COLO668 (cell line): ENCODE data around the gene ABITRAM.
"Not testable (repeated sequence)": the region's sequence is repeated elsewhere in the genome, so short reads cannot be mapped to it uniquely, and the experiment has no call there.

Experiments
- DNase-seq: peaks from one replicate; lab custom pipeline; 2025; ENCODE audit not compliant: unreplicated experiment; lab: John Stamatoyannopoulos, UW

ABITRAM gene

GRCh38 chr9:108924466-108924865 lies 9.7 kb upstream of the ABITRAM start:
- DNase-seq, result no peak

- DNase-seq, result no peak
Measured at GRCh38 chr9:108928386-108928785, 5.8 kb upstream of the ABITRAM start.

DNA sequence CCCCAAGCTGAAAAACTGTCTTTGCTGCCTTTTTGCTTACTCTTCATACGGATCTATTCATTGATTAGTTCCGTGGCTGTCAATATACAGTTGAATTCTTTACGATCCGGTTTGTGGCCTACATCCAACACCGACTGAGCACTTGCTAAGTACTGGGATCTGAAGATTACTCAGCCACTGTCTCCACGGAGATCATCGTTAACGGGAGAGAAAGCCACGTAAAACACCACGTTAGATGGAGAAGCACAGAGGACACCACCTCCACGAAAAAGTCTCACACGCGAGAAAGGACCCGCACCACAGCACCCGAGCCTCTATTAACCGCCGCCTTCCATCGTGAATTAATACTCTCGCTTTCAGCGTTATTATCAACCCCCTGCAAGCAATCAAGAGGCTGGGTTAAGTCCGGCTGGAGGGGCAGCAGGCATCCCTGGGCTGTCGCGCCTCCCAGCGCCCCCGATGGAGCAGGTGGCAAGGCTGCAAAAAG lies 926 bp upstream of the ABITRAM start:
- no peak for DNase-seq

DNA sequence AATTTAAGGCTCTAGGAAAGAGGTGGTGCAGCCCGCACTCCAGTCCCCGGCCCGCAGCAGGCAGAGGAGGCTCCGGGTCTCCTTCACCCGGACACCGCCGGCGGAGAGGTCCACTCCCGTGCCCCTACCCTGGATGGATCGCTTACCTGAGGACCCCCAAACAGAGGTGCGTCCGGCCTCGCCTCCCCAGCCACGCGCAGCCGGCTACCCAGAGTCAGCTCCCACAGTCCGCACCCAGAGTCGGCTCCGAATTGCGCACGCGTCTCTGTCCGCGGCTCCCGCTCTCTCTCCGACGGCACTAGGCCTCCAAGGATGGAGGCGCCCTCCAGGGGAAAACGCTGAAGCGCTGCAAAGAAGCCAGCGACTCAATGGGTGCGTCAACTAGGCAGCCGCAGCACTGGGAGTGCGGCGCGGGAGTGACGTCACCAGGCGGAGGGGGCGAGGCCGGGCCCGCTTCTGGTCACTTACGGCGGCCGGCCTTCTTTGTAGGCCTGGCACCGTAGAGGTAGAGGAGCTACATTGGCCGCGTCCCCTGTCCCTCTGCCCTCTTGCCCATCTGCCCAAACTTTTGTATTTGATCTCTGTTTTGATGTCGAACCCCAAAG lies 380 bp upstream of the ABITRAM start, which contains the start of gene ELP1:
Gene ELP1, minus strand, starts transcription at position 407 of the 605 bp plus-strand sequence. CDS start 2,978 bp downstream, outside the sequence.
- DNase-seq, result peak; percentile 92

DNA sequence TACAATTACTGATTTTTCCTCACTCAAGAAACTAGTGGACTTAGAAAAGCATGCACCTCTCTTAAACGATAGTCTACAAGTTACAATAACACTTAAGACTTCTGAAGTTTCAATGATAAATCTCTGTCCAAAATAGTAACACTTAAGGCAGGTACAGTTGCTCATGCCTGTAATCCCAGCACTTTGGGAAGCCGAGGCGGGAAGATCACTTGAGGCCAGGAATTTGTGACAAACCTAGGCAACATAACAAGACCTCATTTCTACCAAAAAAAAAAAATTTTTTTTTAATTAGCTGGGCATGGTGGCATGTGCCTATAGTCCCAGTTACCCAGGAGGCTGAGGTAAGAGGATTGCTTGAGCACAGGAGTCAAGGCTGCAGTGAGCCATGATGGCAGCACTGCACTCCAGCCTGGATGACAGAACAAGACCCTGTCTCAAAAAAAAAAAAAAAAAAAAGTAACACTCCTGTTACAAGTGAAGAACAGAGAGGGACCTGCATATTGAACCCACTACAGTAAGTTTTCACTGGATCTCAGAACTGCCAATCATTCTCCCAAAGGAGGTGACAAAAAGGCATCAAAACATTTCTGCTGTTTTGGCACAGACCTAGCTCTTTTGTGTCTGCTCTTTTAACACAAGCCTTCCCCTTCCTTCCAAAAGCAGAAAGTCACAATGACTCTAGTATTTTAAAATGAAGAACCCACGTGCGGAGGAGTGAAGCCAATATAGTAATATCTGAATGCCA lies 3.5 kb downstream of the ABITRAM start:
- no peak for DNase-seq

- no peak for DNase-seq
Measured at GRCh38 chr9:108939975-108940374, 5.8 kb downstream of the ABITRAM start.

DNA sequence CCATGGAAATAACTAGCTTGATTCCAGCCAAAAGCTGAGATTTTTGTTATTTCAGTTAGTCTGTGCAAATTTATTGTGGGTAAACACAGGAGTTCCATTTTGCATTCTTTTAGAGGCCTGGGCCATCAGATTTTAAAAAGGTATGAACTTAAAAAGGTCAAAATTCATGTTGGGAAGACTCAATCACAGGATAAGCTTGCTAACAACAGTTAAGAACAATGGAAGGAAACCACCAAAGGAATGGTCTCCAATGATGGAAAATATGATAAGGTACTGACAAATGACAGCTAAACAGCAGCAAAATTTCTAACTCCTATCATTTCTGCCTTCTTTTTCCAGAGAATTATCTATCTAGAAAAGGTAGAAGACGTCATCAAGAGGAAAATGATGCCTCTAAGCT lies 16.0 kb downstream of the ABITRAM start:
- DNase-seq, result no peak

GRCh38 chr9:108951578-108951977 lies 17.4 kb downstream of the ABITRAM start:
- no peak for DNase-seq

- no peak for DNase-seq
Measured at GRCh38 chr9:108953983-108954574, 19.9 kb downstream of the ABITRAM start.

GRCh38 chr9:108956022-108956630 lies 21.9 kb downstream of the ABITRAM start:
- no peak for DNase-seq

DNA sequence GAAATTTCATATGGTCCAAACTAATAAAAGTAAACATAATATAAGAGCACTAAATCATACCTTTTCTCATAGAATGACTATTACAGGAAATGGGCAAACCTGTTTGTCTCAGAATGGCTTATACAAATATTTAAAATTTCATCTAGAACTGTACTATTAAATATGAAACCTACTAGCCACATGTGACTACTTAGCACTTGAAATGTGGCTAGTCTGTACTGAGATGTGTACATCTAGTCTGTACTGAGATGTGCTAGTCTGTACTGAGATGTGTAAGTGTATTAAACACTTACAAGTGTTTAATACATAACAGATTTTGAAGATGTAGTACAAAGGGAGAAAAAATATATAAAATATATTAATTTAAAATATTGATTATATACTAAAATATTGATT lies 22.4 kb downstream of the ABITRAM start:
- DNase-seq, result no peak

DNA sequence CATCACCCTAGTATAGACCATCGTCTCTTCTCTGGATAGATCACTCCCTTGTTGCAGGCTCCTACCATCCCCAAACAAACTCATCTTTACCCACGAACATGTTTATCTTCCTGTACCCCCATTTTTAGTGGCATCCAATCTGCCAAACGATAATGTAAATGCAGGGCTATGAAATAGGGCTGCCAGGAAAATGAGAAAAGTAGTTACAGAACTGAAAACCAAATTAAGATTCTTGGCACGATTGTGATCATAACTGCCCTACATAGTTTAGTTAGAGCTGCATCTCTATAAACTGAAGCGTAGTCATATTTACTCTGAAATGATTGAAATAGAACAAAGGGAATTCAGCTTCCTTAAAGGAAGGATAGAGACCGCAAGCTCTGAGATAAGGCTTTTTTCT lies 26.1 kb downstream of the ABITRAM start:
- DNase-seq, result no peak

GRCh38 chr9:108961151-108961550 lies 27.0 kb downstream of the ABITRAM start:
- no peak for DNase-seq

DNA sequence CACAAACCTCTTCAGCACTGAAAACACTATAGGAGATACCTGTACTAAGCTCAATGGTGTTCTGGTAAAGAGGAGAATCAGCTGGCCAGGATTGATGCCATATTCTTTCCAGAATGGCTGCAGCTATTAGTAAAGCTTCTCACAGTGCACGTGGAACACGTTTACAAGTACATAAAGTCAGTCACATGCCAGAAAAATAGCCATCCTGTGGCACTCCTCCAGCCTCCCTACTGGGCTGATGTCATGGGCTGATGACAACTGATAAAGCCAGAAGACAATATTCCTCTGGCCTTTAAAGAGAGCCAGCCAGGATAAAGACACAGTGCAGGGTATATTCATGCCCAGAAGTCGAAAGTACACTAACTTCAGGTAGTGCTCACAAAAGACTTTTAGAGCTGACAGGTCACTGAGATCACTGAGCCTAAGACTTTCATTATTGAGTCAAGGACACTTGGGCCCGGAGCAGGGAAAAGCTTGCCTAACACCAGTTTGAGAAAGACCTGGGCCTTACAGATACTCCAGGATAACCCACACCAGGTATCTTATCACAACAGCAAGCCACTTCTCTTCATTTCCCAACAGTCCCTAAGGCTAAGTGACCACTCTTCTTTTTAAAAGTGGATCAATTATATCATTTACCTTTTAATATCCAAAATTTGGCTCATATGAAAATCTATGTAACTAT lies 29.4 kb downstream of the ABITRAM start:
- no peak for DNase-seq

- no peak for DNase-seq
Measured at GRCh38 chr9:108967916-108968315, 33.7 kb downstream of the ABITRAM start.

GRCh38 chr9:108971392-108971791 lies 37.2 kb downstream of the ABITRAM start:
- DNase-seq, result not testable (repeated sequence)

GRCh38 chr9:108972186-108972585 lies 38.0 kb downstream of the ABITRAM start:
- no peak for DNase-seq

DNA sequence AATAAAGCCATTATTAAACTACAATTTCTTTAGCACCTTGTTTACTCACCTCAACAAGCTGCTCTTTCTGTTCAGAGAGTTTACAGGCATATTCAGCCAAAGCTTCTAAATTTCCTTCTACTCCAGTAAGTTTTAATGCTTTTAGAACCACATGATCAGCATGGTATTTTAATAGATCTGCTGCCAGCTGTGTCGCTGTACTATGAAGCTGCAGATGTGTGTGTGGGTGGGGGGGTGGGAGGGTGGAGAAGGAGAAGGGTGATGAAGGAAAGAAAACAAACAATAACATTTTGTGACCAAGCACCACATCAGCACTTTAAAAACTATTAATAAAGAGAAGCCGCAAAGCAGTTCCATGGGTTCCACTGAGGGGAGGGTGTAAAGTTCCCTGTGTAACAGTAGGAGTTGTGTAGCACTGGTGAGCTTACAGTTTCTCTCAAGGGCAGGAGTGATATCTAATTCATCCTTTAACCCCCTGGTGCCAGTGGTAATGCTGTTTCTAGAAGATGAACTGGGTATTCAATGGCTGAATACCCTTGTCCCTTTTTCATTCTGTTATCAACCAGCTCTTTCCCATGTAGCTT lies 38.5 kb downstream of the ABITRAM start:
- DNase-seq, result no peak

- no peak for DNase-seq
Measured at GRCh38 chr9:108973895-108974294, 39.7 kb downstream of the ABITRAM start.

DNA sequence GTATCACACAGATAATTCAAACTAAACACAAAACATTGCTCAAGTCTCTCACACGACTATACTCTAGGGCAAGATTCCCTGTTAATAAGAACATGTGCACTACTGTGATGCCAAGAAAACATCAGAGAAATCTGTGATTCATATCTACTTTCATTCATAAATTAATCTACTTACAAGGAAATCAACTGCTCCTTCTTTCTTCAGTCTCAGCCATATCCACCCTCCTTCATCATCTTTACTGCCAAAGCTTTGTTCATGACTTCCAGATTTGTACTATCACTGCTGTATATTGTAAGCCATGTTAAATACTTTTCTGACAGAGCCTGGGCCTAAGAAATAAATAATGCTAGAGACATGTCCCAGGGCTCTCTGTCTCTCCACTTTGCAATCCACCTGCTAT lies 44.0 kb downstream of the ABITRAM start:
- no peak for DNase-seq

DNA sequence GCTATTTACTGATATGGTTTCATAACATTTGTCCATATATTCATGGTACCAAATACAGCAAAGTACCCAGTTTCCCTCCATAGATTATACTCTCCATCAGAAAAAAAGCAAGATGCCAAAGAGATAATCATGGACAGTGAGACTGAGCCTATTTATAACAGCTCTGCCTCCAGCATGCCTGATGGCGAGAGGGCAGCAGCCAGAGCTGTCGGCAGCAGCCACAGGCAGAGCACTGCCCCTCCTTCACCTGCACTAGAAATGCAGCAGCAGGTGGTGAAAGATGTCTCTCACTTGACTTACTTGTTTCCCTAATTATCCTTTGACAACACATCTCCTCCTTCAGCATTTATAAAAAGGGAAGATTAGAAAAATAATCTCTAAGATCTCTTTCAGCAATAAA lies 46.7 kb downstream of the ABITRAM start:
- no peak for DNase-seq
